GM19463 (cell line): ENCODE data around the gene SLC28A2.
"Not testable (repeated sequence)": the region's sequence is repeated elsewhere in the genome, so short reads cannot be mapped to it uniquely, and the experiment has no call there.

Source experiments
- ATAC-seq: cut with Tn5 transposase; IDR thresholded peaks from one replicate; pipeline ENCODE4 v1.9.1; 2021; ENCODE audit warnings: mild to moderate bottlenecking, moderate library complexity; ENCODE audit not compliant: unreplicated experiment

The SLC28A2 gene, protein sequence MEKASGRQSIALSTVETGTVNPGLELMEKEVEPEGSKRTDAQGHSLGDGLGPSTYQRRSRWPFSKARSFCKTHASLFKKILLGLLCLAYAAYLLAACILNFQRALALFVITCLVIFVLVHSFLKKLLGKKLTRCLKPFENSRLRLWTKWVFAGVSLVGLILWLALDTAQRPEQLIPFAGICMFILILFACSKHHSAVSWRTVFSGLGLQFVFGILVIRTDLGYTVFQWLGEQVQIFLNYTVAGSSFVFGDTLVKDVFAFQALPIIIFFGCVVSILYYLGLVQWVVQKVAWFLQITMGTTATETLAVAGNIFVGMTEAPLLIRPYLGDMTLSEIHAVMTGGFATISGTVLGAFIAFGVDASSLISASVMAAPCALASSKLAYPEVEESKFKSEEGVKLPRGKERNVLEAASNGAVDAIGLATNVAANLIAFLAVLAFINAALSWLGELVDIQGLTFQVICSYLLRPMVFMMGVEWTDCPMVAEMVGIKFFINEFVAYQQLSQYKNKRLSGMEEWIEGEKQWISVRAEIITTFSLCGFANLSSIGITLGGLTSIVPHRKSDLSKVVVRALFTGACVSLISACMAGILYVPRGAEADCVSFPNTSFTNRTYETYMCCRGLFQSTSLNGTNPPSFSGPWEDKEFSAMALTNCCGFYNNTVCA

DNA sequence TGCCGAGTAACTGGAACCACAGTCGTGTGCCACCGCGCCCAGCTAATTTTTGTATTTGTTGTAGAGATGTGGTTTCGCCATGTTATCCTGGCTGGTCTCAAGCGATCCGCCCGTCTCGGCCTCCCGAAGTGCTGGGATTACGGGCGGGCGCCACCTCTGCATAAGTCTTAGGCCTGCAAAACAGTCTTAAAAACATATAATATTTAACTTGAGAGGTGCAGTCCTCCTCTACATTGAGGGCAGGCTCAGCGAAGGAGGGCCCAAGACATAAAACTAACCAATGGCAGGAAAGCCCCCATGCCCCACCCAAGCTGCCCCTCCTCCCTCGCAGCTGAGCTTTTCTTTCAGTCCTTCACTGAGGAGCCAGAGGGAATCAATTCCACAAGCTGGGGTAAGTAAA is at the start of gene SLC28A2:
SLC28A2 (plus strand) TSS at position 347 of the 400 bp plus-strand sequence. CDS start 982 bp downstream, outside the sequence.
- no peak for ATAC-seq

DNA sequence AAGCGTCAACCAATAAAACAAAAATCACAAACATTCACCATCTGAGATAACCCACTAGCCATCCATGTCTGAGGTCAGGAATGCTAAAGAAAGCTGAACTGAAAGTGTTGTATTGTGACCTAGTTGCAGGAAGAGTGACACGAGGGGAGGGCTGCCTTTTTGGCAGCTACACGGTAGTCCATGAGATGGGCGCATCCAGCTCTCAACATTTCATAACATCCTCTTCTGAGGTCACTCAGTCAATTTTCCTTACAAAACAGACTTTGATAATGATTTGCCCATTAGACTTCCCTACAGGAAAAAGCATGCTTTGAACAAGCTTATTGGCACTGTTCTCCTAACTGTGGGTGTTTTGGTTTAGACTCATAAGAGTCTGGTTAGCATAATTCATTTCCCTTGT is 48.9 kb upstream of the SLC28A2 start:
- no peak for ATAC-seq

DNA sequence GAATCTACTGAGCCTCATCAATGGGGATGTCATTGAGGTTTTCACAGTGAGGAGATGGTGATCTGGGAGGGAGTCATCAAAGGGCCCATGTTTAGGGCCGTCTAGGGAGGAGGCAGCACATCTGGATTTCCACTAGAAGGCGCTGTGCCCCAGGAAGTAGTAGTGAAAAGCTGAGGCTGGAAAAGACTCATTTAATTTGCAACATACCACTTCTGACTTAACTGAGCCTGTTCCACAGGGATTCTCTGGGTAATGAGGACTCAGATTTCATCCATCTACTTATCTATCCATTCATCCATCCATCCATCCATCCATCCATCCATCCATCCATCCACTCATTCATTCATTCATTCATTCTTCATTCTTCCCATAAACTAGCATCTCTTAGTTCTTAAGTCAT is 46.8 kb upstream of the SLC28A2 start:
- no peak for ATAC-seq

DNA sequence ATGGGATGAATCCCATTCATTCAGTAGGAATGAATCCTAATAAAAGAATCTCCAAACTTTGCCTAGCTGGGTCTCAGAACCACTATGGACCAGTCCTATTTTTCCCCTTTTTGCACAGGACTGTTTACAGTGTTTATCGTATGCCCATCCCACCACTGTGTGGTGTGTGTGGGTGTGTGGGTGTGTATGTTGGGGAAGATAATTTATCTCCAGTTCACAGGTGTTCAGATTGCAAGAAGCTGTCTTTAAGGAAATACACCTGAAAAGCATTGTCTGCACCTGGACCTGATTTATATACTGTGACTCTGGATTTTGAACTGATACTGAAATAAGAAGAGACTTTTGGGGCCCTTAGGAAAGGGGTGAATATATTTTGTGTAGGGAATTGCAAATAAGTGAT is 39.5 kb upstream of the SLC28A2 start:
- ATAC-seq: no peak

DNA sequence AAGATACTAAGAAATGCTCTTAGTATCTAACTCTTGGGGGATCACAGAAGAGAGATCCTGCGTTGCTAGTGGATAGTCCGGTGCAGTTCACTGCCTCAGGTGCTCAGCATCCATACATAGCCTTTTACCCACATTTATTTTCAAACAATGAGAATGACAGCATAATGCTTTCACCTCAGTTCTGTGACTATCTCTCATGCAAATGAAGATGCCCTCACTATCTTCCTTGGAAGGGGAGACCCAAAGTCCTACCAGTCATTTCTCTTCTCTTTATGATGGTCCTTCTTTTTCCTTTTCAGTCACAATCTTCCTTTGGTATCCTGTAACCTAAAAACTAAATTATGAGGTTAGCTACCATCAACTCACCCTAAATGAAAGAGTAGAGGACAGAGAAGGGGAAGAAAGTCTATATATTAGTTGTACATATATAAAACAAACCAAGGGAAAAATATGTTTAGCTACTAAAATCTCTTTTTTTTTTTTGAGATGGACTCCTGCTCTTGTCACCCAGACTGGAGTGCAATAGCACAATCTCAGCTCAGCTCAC is 30.9 kb upstream of the SLC28A2 start:
- ATAC-seq: no peak

DNA sequence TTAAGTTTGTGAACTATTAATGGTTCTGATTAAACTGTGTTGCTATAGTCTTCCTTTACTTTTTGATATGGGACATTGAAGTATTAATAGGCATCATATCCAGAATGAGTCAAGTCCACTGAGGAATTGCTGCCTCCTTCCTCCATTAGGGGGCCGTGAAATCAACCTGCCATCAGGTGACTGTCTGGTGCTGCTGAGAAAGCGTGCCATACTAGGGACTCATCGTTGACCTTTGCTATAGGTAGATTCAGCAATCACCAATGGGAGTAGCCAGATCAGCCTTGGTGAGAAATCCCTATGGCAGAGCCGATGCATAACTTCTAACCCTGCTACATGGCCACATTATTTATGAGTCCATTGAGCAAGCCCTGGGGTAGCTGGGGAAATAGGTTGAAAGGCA is 30.1 kb upstream of the SLC28A2 start:
- no peak for ATAC-seq

DNA sequence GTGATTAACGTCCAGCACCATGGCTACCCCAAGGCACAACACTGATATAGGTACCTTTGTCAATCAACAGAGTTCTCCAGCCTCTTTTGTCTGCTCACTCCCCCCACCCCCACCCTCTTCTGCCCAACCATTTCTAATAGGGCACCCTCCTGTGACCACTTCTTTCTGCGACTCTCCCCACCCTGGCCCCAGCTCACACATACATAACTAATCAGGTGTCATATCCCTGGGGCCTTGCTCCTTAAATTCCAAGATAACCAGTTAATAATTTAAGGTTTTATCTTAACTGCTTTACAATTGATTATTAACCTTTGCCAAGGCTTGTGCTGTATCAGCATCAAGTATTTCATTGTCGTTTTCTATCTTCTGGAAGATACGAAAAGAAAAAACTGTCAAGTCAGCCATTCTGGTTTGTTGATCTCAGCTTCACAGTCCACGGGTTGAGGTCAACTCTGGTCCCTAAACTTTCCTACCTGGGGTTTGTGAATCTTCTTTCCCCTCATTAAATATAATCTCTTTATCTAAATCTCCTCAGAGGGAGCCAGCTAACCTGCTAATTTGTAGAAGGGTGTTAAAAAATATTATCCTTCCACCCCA is 27.3 kb upstream of the SLC28A2 start:
- ATAC-seq: no peak

DNA sequence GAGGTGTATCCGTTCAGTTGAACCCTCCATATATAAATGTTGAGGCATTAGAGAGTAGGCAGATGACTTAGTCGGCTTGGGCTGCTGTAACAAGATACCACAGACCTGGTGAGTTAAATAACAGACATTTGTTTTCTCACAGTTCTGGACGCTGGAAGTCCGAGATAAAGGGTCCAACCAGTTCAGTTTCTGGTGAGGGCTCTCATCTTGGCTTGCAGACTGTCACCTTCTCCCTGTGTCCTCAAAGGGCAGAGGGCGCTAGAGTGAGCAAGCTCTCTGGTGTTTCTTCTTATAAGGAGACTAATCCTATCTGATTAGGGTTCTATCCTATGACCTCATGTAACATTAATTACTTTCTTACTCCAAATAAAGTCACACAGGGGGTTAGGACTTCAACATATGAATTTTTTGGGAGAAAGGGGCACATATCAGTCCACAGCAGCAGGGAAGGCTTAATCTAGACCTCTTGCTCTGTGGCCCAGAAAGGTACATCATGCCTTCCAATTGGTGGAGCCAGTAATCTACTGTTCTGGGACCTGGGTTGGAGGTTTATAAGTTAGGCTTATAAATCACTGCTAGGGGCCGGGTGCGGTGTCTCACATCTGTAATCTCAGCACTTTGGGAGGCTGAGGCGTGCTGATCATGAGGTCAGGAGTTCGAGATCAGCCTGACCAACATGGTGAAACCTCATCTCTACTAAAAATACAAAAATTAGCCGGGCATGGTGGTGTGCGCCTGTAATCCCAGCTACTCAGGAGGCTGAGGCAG is 26.3 kb upstream of the SLC28A2 start:
- ATAC-seq: no peak

DNA sequence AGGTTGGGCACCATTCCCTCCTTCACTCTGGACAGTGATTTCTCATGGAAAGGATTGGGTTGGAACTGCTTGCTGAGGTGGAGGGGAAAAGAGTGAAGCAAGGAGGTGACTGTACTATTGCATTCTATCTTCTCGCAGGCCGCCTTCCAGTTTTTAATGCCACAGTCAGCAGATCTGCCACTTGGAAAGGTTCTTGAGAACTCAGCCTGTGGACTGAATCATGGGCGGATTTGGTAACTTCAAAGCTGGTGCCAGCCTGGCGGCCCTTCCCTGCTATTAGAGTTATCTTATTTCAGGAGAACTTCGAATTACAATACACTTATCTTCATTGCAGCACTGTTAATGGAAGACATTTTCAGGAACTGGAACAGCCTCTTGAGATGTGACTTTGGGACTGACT is 23.1 kb upstream of the SLC28A2 start:
- no peak for ATAC-seq

DNA sequence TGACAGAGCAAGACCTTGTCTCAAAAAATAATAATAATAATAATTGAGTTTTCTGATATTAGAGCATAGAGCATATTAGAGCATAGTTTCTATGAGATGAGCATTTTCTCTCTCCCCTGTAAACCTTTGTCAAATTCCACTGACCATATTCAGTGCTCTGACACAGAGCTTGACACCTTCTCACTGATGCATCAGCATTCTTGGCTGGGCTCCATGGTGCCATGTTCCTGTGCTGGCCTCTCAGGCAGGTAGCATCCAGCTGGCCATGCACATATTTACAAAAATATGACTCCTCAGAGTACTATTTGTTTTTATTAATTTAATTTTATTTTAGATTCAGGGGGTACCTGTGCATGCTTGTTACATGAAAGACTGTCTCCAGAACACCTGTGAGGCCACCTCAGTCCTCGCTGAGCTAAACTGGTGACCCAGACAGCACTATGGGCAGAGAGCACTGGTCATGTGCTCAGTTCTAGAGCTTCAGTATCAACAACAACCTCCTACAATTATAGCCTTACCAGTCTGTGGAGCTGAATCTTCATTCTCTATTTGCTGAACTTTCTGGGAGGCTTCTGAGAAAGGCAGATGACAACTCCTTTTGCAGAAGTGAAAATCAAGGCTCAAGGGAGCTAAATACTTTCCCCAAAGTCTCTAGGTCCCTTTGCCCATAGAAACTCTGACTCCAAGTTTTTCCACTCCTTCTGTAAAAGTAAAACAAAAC is 21.6 kb upstream of the SLC28A2 start:
- ATAC-seq: no peak

DNA sequence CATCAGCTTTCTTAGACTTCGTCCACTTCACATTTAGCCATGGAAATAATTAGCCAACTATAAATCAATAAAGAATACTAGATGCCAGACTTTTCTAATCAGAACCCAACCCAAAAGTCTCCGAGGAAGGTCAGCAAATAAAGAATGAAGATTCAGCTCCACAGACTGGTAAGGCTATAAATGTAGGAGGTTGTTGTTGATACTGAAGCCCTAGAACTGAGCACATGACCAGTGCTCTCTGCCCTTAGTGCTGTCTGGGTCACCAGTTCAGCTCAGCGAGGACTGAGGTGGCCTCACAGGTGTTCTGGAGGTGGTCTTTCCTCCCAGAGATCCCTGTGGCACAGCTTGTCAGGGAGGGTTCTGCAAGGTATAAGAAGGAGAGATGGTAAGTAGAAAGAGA is 20.9 kb upstream of the SLC28A2 start:
- ATAC-seq: no peak

DNA sequence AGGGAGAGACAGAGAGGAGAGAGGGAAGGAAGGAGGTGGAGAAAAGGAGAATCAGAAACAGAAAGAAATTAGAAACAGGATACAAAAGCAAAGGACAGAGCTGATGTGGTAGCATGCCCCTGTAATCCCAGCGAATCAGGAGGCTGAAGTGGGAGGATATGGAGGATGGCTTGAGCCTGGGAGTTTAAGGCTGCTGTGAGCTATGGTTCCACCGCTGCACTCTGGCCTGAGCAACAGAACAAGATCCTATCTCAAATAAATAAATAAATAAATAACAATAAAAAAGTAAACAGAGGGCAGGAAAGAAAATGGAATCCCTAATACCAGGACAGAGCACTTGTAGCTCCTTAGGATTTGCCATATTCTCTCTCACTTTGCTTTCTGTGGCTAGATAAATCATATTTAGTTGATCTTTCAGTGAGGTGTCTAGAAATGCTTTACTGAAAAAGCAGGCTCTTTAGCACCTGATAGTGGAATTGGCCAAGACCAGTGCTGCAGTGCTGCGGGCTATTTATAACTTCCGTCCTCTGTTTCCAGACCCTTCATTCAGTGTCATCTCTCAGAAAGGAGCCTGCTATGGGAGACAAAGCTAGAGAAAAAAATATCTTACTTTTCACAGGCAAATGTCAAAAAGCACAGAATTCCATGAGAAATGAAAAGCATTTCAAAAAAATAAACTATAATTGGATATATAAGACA is 20.0 kb upstream of the SLC28A2 start:
- ATAC-seq: no peak

DNA sequence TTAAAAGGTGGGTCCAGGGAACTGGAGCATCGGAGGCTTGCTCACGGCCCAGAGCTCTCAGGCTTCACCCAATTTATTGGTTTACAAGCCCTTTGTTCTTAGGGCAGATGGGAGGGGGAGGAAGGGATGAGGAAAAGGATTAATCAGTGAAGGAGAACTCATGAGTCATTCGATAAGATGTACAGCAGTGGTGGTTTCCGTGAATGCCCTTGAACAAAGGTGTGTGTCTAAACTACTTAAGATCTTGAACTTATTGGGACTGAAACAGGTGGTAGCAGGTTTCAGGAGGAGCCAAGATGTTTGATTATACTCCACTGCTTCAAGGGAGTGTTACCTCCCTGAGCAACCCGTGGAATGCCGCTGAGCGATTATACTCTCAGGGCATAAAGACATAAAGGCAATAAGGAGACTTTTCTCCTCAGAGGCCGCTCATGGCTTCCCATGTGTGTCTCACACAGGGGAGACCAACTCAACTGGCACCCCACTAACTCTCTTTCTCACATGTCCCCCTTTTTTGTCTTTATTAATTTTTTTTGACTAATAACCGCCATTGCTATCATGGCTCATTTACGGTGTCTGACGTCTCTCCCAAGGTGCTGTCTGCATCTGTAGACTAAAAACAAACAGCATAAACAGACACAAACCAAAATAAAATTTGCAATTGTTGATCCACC is 17.3 kb upstream of the SLC28A2 start:
- no peak for ATAC-seq

DNA sequence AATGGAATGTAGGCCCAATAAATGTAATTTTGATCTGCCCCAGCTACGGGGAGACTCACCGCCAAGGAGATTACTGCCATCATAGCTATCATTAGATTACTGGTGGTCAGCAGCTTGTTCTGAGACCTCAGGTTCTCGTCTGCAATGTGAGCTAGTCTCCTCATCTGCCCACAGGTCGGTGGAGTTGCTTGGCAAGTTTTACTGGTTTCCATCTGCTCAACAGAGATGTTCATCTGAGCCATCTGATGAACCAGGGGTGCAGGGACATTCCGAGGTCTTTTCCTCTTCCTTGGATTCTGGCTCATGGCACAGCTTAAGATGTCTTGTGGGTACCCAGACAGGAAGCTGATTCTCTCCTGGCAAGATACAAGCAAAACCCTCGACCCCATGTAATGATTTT is 15.2 kb upstream of the SLC28A2 start:
- ATAC-seq: not testable (repeated sequence)

DNA sequence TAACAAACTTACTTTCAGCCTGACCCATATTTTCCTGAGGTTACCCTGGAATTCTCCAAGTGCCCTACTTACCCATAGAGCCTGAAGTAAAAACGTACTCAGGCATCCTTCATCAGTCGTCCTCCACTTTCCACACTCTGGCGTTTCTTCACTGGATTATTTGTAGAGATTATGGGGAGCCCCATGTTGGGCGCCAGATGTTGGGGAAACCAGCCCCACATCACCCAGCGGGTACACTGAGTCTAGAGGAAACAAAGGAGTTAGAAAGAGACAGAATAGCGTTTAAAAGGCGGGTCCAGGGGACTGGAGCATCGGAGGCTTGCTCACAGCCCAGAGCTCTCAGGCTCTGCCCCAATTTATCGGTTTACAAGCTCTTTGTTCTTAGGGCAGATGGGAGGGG is 9.7 kb upstream of the SLC28A2 start:
- ATAC-seq: no peak

DNA sequence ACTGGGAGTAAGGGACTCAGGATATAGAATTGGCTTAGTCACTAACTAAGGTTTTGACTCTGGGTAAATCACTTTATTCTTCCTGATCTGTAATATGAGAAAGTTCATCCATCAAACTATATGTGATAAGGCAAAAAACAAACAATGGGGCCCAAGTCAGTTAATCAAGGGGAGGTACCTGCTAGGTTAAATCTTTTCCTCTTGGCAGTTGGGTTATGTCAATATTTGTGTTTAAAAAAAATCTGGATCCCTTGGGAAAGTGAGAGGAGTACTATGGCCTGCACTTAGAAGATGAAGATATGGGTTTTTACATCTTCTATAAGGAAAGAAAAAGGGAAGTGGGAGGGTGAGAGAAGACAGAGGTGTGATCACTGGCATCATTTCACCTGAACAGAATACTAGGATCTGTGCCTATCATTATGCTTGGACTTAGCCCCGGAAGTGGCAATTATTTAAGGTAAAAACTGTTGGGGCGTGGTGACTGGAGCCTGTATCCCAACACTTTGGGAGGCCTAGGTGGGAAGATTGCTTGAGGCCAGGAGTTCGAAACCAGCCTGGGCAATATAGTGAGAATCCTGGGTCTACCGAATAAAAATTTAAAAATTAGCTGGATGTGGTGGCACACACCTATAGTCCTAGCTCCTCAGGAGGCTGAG is 2.8 kb upstream of the SLC28A2 start:
- ATAC-seq: no peak

DNA sequence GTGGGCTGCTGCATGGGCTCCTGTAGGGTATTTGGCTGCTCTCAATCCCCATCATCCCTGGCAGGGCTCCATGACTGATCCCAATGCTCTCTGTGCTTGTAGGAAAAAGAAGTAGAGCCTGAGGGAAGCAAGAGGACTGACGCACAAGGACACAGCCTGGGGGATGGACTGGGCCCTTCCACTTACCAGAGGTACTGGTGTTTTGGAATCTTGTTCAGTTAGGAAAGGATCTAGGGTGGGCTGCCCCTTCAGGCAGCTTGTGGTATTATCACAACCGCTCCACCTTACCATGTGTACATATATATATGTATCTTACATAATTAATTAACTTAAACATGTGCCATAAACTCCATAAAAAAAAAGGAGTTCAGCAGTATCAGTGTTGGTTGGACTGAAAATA is 1.3 kb downstream of the SLC28A2 start:
- ATAC-seq: no peak

DNA sequence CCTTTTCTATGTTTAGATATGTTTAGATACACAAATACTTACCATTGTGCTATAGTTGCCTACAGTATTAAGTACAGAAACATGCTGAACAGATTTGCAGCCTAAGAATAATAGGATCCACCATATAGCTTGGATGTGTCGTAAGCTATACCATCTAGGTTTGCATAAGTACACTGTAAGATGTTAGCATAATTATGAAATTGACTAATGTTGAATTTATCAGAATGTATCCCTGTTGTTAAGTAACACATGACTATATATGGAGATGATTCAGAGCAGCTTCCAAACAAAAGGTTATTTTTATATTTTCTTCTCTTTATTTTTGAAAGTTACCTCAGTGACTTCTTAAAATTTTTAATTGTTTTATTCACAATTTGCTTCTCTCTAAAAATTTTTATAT is 2.4 kb downstream of the SLC28A2 start:
- ATAC-seq: no peak

DNA sequence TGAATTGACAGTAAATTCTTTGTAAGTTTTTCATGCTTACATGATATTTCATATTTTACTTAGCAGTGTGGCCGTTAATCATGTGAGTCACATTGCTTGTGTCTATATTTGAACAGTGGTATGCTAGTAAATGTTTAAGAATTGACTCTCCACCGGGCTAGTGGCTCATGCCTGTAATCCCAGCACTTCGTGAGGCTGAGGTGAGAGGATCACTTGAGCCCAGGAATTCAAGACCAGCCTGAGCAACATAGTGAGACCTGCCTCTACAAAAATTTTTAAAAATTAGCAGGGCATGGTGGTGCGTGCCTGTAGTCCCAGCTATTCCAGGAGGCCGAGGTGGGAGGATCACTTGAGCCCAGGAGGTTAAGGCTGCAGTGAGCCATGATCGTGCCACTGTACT is 2.8 kb downstream of the SLC28A2 start:
- not testable (repeated sequence) for ATAC-seq
